Measurements from ENCODE around the gene ARL5A. TPM values are rescaled to one million over a fixed set of nuclear protein-coding genes. Genes with fewer than 3 reads are reported as not detected.
A peak's percentile ranks its signal among the peaks of the same experiment; 100 is the strongest.

Gene ARL5A
- total RNA-seq, 1 donor from 2014 or later: 51.0 TPM

- peaks cover 38% of the 10 kb centered on the region for H3K36me3 Mint-ChIP-seq (ENCODE audit: low read depth)
- DNase-seq: no peak
- no peaks in the 10 kb centered on the region for H3K27me3 Mint-ChIP-seq
- CTCF ChIA-PET: interaction anchor here (1.6 to 1.7 kb wide), 2 partner anchors 17 to 32 kb away, joined by 4 to 5 read pairs; no protein-coding TSS in a partner anchor
- peaks cover 74% of the 10 kb centered on the region for H3K4me1 Mint-ChIP-seq
- peaks cover 8% of the 10 kb centered on the region for H3K9me3 Mint-ChIP-seq
- H3K4me3 Mint-ChIP-seq: peak overlapping the region; percentile 75
- ATAC-seq (ENCODE audit: low read depth): peak; percentile 4
- intact Hi-C loops (cut with micrococcal nuclease): loop anchor here (5.0 kb wide), 1 partner anchor 247 kb away; no protein-coding TSS in a partner anchor
- POLR2A ChIA-PET: interaction anchor here (0.6 to 1.8 kb wide), 6 partner anchors 8 to 53 kb away, joined by 3 to 27 read pairs (median 4); partner anchors contain the start of gene ARL5A
- TF ChIP-seq CTCF (IDR thresholded peaks at IDR 0.05): no peak
- peak overlapping the region; percentile 97 for H3K27ac Mint-ChIP-seq
Observed at GRCh38 chr2:151774506-151774905, 53.7 kb downstream of the ARL5A start.

GRCh38 chr2:151771599-151772358 is 56.4 kb downstream of the ARL5A start:
- intact Hi-C loops (cut with micrococcal nuclease): loop anchor here (1.0 to 5.0 kb wide), 6 partner anchors 15 to 946 kb away; partner anchors contain the start of genes ARL5A and PRPF40A
- Mint-ChIP-seq H3K9me3 (peaks cover 5% of the 10 kb centered on the region), H3K4me3 (peak overlapping the region; percentile 60), H3K27ac (peak overlapping the region; percentile 98), H3K27me3 (no peaks in the 10 kb centered on the region), H3K4me1 (peaks cover 94% of the 10 kb centered on the region), H3K36me3 (ENCODE audit: low read depth) (peaks cover 17% of the 10 kb centered on the region)
- ChIA-PET CTCF (interaction anchor here (0.7 to 1.5 kb wide), 5 partner anchors 16 to 254 kb away, joined by 3 to 5 read pairs (median 3); no protein-coding TSS in a partner anchor), POLR2A (interaction anchor here (0.9 to 2.1 kb wide), 8 partner anchors 11 to 134 kb away, joined by 3 to 18 read pairs (median 4); partner anchors contain the start of gene ARL5A)
- DNase-seq: peak; percentile 66
- no peak for TF ChIP-seq CTCF (IDR thresholded peaks at IDR 0.05)
- peak; percentile 82 for ATAC-seq (ENCODE audit: low read depth)

GRCh38 chr2:151770995-151771394 is 57.2 kb downstream of the ARL5A start:
- CTCF ChIA-PET: interaction anchor here (0.9 to 1.5 kb wide), 4 partner anchors 15 to 36 kb away, joined by 3 to 4 read pairs (median 3); no protein-coding TSS in a partner anchor

GRCh38 chr2:151769606-151770005 is 58.6 kb downstream of the ARL5A start:
- no peak overlapping the region for H3K4me3 Mint-ChIP-seq
- peaks cover 94% of the 10 kb centered on the region for H3K4me1 Mint-ChIP-seq
- ChIA-PET POLR2A (interaction anchor here (0.8 kb wide), 1 partner anchor 131 kb away, joined by 12 read pairs; no protein-coding TSS in a partner anchor), CTCF (interaction anchor here (1.0 kb wide), 1 partner anchor 78 kb away, joined by 3 read pairs; no protein-coding TSS in a partner anchor)
- intact Hi-C loops (cut with micrococcal nuclease): loop anchor here (2.0 to 5.0 kb wide), 3 partner anchors 17 to 242 kb away; no protein-coding TSS in a partner anchor
- peak overlapping the region; percentile 98 for H3K27ac Mint-ChIP-seq
- peaks cover 5% of the 10 kb centered on the region for H3K9me3 Mint-ChIP-seq
- H3K27me3 Mint-ChIP-seq: no peaks in the 10 kb centered on the region
- no peak for TF ChIP-seq CTCF (IDR thresholded peaks at IDR 0.05)
- no peak for DNase-seq
- peaks cover 6% of the 10 kb centered on the region for H3K36me3 Mint-ChIP-seq (ENCODE audit: low read depth)
- ATAC-seq (ENCODE audit: low read depth): no peak

More at GRCh38 chr2:151770995-151771394, 57.2 kb downstream of the ARL5A start:
- H3K4me1 Mint-ChIP-seq: peaks cover 94% of the 10 kb centered on the region
- no peak for TF ChIP-seq CTCF (IDR thresholded peaks at IDR 0.05)
- no peaks in the 10 kb centered on the region for H3K27me3 Mint-ChIP-seq
- intact Hi-C loops (cut with micrococcal nuclease): loop anchor here (1.0 to 5.0 kb wide), 6 partner anchors 16 to 946 kb away; partner anchors contain the start of genes ARL5A and PRPF40A
- H3K4me3 Mint-ChIP-seq: peak overlapping the region; percentile 60
- no peak for ATAC-seq (ENCODE audit: low read depth)
- POLR2A ChIA-PET: interaction anchor here (0.5 to 2.1 kb wide), 7 partner anchors 15 to 1308 kb away, joined by 3 to 18 read pairs (median 4); partner anchors contain the start of gene ARL5A
- peaks cover 11% of the 10 kb centered on the region for H3K36me3 Mint-ChIP-seq (ENCODE audit: low read depth)
- peak overlapping the region; percentile 98 for H3K27ac Mint-ChIP-seq
- H3K9me3 Mint-ChIP-seq: peaks cover 5% of the 10 kb centered on the region
- no peak for DNase-seq
